Astrocyte (in vitro differentiated cells and primary cell): ENCODE measurements around the gene C1QTNF12. TPM values are rescaled to one million over a fixed set of nuclear protein-coding genes. Genes with fewer than 3 reads are reported as not detected.

ENCODE experiments used
- DNase-seq: peaks from one replicate; pipeline ENCODE4 v3.0.0-alpha.2; 2010; ENCODE audit warnings: low read depth
- FAIRE-seq: peaks from 2 replicates; lab custom pipeline; 2011; peaks lifted over from hg19 to GRCh38; lab: Jason Lieb, UNC
- H2AFZ ChIP-seq: 2 replicates; pipeline ENCODE4 v1.6.0; 2012; ENCODE audit warnings: low read depth, low read length, inconsistent platforms
- H3K27ac ChIP-seq: 2 replicates; pipeline ENCODE4 v1.5.1; 2011; ENCODE audit warnings: low read depth, low read length, inconsistent platforms
- H3K27me3 ChIP-seq: 2 replicates; pipeline ENCODE4 v1.6.0; 2011; ENCODE audit warnings: low read length, inconsistent platforms; ENCODE audit not compliant: insufficient read depth
- H3K36me3 ChIP-seq: 2 replicates; pipeline ENCODE4 v1.5.1; 2011; ENCODE audit warnings: low read length, inconsistent platforms; ENCODE audit not compliant: insufficient read depth
- H3K4me1 ChIP-seq: 2 replicates; pipeline ENCODE4 v1.5.1; 2011; ENCODE audit warnings: low read length, inconsistent platforms; ENCODE audit not compliant: insufficient read depth
- H3K4me2 ChIP-seq: 2 replicates; pipeline ENCODE4 v1.6.0; 2012; ENCODE audit warnings: low read length, inconsistent platforms
- H3K4me3 ChIP-seq: 2 replicates; pipeline ENCODE4 v1.5.1; 2011; ENCODE audit warnings: low read depth, mild to moderate bottlenecking, low read length, inconsistent platforms; ENCODE audit not compliant: insufficient read depth
- H3K79me2 ChIP-seq: 2 replicates; pipeline ENCODE4 v1.6.0; 2012; ENCODE audit warnings: mild to moderate bottlenecking, low read length, inconsistent platforms; ENCODE audit not compliant: insufficient read depth
- H3K9ac ChIP-seq: 2 replicates; pipeline ENCODE4 v1.6.0; 2012; ENCODE audit warnings: mild to moderate bottlenecking, low read length, inconsistent platforms
- H3K9me3 ChIP-seq: 2 replicates; pipeline ENCODE4 v1.5.1; 2012; ENCODE audit warnings: low read depth, mild to moderate bottlenecking, low read length, inconsistent platforms; ENCODE audit not compliant: insufficient read depth
- H4K20me1 ChIP-seq: 2 replicates; pipeline ENCODE4 v1.6.0; 2012; ENCODE audit warnings: low read length, inconsistent platforms; ENCODE audit not compliant: insufficient read depth
- H3K27ac Mint-ChIP-seq: one replicate; pipeline ENCODE4 v1.8.0; 2021; ENCODE audit warnings: mild to moderate bottlenecking, mixed read lengths; ENCODE audit not compliant: unreplicated experiment
- H3K27me3 Mint-ChIP-seq: one replicate; pipeline ENCODE4 v1.8.0; 2021; ENCODE audit warnings: low read depth, mixed read lengths; ENCODE audit not compliant: unreplicated experiment
- H3K36me3 Mint-ChIP-seq: one replicate; pipeline ENCODE4 v1.8.0; 2021; ENCODE audit warnings: low read depth, mixed read lengths; ENCODE audit not compliant: unreplicated experiment
- H3K4me1 Mint-ChIP-seq: one replicate; pipeline ENCODE4 v1.8.0; 2021; ENCODE audit warnings: low read depth, mixed read lengths; ENCODE audit not compliant: unreplicated experiment
- H3K4me3 Mint-ChIP-seq: one replicate; pipeline ENCODE4 v1.8.0; 2021; ENCODE audit warnings: mild to moderate bottlenecking, moderate library complexity, mixed read lengths; ENCODE audit not compliant: unreplicated experiment
- H3K9me3 Mint-ChIP-seq: one replicate; pipeline ENCODE4 v1.8.0; 2021; ENCODE audit warnings: mild to moderate bottlenecking, mixed read lengths; ENCODE audit not compliant: unreplicated experiment
- CTCF ChIP-seq: IDR thresholded peaks from 2 replicates; pipeline ENCODE4 v1.5.1; 2011; ENCODE audit warnings: low read depth, mild to moderate bottlenecking, inconsistent platforms, low read length, moderate library complexity; ENCODE audit not compliant: insufficient read depth
- EZH2 ChIP-seq: IDR thresholded peaks from 2 replicates; pipeline ENCODE4 v1.6.1; 2012; ENCODE audit warnings: mild to moderate bottlenecking, low read length, inconsistent platforms; ENCODE audit not compliant: insufficient read depth
- total RNA-seq: library from RNA; stranded (reverse); gene quantifications from 2 replicates; pipeline ENCODE4 v1.2.1, GENCODE V29; 2021

The C1QTNF12 gene
- total RNA-seq, 1 donor from 2014 or later, result 3.9 TPM

- no peaks in the 10 kb centered on the region for H3K9me3 ChIP-seq
- H3K9ac ChIP-seq, result no peak overlapping the region
- Mint-ChIP-seq H3K27me3 (no peaks in the 10 kb centered on the region), H3K36me3 (no peaks in the 10 kb centered on the region), H3K27ac (no peak overlapping the region), H3K9me3 (no peaks in the 10 kb centered on the region), H3K4me3 (no peak overlapping the region), H3K4me1 (peaks cover 15% of the 10 kb centered on the region)
- H3K4me3 ChIP-seq, result no peak overlapping the region
- no peaks in the 10 kb centered on the region for H3K79me2 ChIP-seq
- no peak overlapping the region for H3K4me2 ChIP-seq
- no peaks in the 10 kb centered on the region for H4K20me1 ChIP-seq
- DNase-seq (no peak), FAIRE-seq (no peak)
- H3K27me3 ChIP-seq, result no peaks in the 10 kb centered on the region
- peaks cover 23% of the 10 kb centered on the region for H3K4me1 ChIP-seq
- TF ChIP-seq CTCF, result no peak
- TF ChIP-seq EZH2, result no peak
- H3K36me3 ChIP-seq, result no peaks in the 10 kb centered on the region
- no peak overlapping the region for H2AFZ ChIP-seq
- H3K27ac ChIP-seq, result no peak overlapping the region
Observed at GRCh38 chr1:1279028-1279427, 32.5 kb upstream of the C1QTNF12 start.

- H3K79me2 ChIP-seq, result peaks cover under 1% of the 10 kb centered on the region
- DNase-seq (no peak), FAIRE-seq (no peak)
- Mint-ChIP-seq H3K27me3 (no peaks in the 10 kb centered on the region), H3K4me3 (no peak overlapping the region), H3K9me3 (no peaks in the 10 kb centered on the region), H3K27ac (no peak overlapping the region), H3K4me1 (peaks cover 15% of the 10 kb centered on the region), H3K36me3 (no peaks in the 10 kb centered on the region)
- H3K4me1 ChIP-seq, result peaks cover 23% of the 10 kb centered on the region
- no peak overlapping the region for H2AFZ ChIP-seq
- no peaks in the 10 kb centered on the region for H3K27me3 ChIP-seq
- H4K20me1 ChIP-seq, result no peaks in the 10 kb centered on the region
- no peak overlapping the region for H3K4me2 ChIP-seq
- H3K4me3 ChIP-seq, result no peak overlapping the region
- no peaks in the 10 kb centered on the region for H3K9me3 ChIP-seq
- no peaks in the 10 kb centered on the region for H3K36me3 ChIP-seq
- no peak overlapping the region for H3K27ac ChIP-seq
- H3K9ac ChIP-seq, result no peak overlapping the region
- TF ChIP-seq CTCF, result no peak
- no peak for TF ChIP-seq EZH2
Observed at GRCh38 chr1:1278620-1279019, 32.1 kb upstream of the C1QTNF12 start.

- Mint-ChIP-seq H3K4me3 (peak overlapping the region; percentile 83), H3K36me3 (peaks cover 2% of the 10 kb centered on the region), H3K4me1 (peaks cover 27% of the 10 kb centered on the region), H3K27me3 (no peaks in the 10 kb centered on the region), H3K9me3 (no peaks in the 10 kb centered on the region), H3K27ac (peak overlapping the region; percentile 54)
- no peaks in the 10 kb centered on the region for H3K36me3 ChIP-seq
- H3K27ac ChIP-seq, result peak overlapping the region; percentile 43
- H3K9ac ChIP-seq, result peak overlapping the region; percentile 31
- peaks cover 23% of the 10 kb centered on the region for H4K20me1 ChIP-seq
- no peaks in the 10 kb centered on the region for H3K9me3 ChIP-seq
- no peak overlapping the region for H2AFZ ChIP-seq
- TF ChIP-seq EZH2, result no peak
- TF ChIP-seq CTCF, result no peak
- H3K79me2 ChIP-seq, result peaks cover 28% of the 10 kb centered on the region
- H3K27me3 ChIP-seq, result no peaks in the 10 kb centered on the region
- H3K4me1 ChIP-seq, result peaks cover 36% of the 10 kb centered on the region
- H3K4me3 ChIP-seq, result no peak overlapping the region
- H3K4me2 ChIP-seq, result peak overlapping the region; percentile 55
- FAIRE-seq (no peak), DNase-seq (peak; percentile 64)
Observed at GRCh38 chr1:1275836-1276235, 29.3 kb upstream of the C1QTNF12 start.
